T-helper 22 cell (primary cell): ENCODE results near the gene RUFY3.
A peak's percentile ranks its signal among the peaks of the same experiment; 100 is the strongest.
"Not testable (repeated sequence)": the region's sequence is repeated elsewhere in the genome, so short reads cannot be mapped to it uniquely, and the experiment has no call there.

Experiments
- DNase-seq: peaks from one replicate; pipeline ENCODE4 v3.0.0-alpha.2; 2020; ENCODE audit warnings: low read depth

The RUFY3 gene

GRCh38 chr4:70706044-70706461 lies 15.7 kb upstream of the RUFY3 start:
- no peak for DNase-seq

GRCh38 chr4:70706516-70706915 lies 15.2 kb upstream of the RUFY3 start:
- DNase-seq: no peak

- no peak for DNase-seq
Measured at GRCh38 chr4:70709611-70710205, 12.1 kb upstream of the RUFY3 start.

GRCh38 chr4:70711599-70711998 lies 10.2 kb upstream of the RUFY3 start:
- no peak for DNase-seq

- no peak for DNase-seq
Measured at GRCh38 chr4:70712150-70712549, 9.6 kb upstream of the RUFY3 start.

GRCh38 chr4:70712604-70713452 lies 8.9 kb upstream of the RUFY3 start:
- DNase-seq: no peak

GRCh38 chr4:70713453-70714078 lies 8.2 kb upstream of the RUFY3 start:
- no peak for DNase-seq

GRCh38 chr4:70714079-70714887 lies 7.5 kb upstream of the RUFY3 start:
- no peak for DNase-seq

GRCh38 chr4:70715097-70715496 lies 6.7 kb upstream of the RUFY3 start:
- no peak for DNase-seq

- DNase-seq: no peak
Measured at GRCh38 chr4:70718811-70719604, 2.8 kb upstream of the RUFY3 start.

GRCh38 chr4:70722199-70722791 lies 531 bp downstream of the RUFY3 start:
- DNase-seq: peak; percentile 17

GRCh38 chr4:70724463-70724862 lies 2.7 kb downstream of the RUFY3 start:
- no peak for DNase-seq

- no peak for DNase-seq
Measured at GRCh38 chr4:70725633-70726032, 3.9 kb downstream of the RUFY3 start.

- not testable (repeated sequence) for DNase-seq
Measured at GRCh38 chr4:70726515-70726914, 4.8 kb downstream of the RUFY3 start.

- DNase-seq: no peak
Measured at GRCh38 chr4:70728091-70728490, 6.3 kb downstream of the RUFY3 start.

- DNase-seq: not testable (repeated sequence)
Measured at GRCh38 chr4:70732878-70733277, 11.1 kb downstream of the RUFY3 start.

- DNase-seq: peak; percentile 12
Measured at GRCh38 chr4:70734168-70734954, 12.6 kb downstream of the RUFY3 start.

- no peak for DNase-seq
Measured at GRCh38 chr4:70734971-70735370, 13.2 kb downstream of the RUFY3 start.

GRCh38 chr4:70735915-70736314 lies 14.2 kb downstream of the RUFY3 start:
- not testable (repeated sequence) for DNase-seq

GRCh38 chr4:70737006-70737405 lies 15.2 kb downstream of the RUFY3 start:
- no peak for DNase-seq
